Sigmoid colon (tissue), 7 donors: ENCODE results near the gene SLC22A2. TPM values are rescaled to one million over a fixed set of nuclear protein-coding genes. Genes with fewer than 3 reads are reported as not detected.

Experiments used
- DNase-seq: peaks from one replicate; pipeline ENCODE4 v3.0.0-alpha.2; 2019
- H3K27ac ChIP-seq, 4 donors: fragments of 200-600 bp; sonication (generic); one replicate each; pipeline ENCODE4 v1.5.1; 2016 to 2019; ENCODE audit warnings: mild to moderate bottlenecking in 1 of 4
- H3K27me3 ChIP-seq, 3 donors: fragments of 200-600 bp; sonication (generic); one replicate each; pipeline ENCODE4 v1.5.1; 2019; ENCODE audit warnings: mild to moderate bottlenecking in 1 of 3
- H3K36me3 ChIP-seq, 4 donors: fragments of 200-600 bp; sonication (generic); one replicate each; pipeline ENCODE4 v1.5.1; 2016 to 2019
- H3K4me1 ChIP-seq, 4 donors: fragments of 200-600 bp; sonication (generic); one replicate each; pipeline ENCODE4 v1.5.1; 2017 to 2019
- H3K4me3 ChIP-seq, 4 donors: fragments of 200-600 bp; sonication (generic); one replicate each; pipeline ENCODE4 v1.5.1; 2017 to 2019; ENCODE audit warnings: mild to moderate bottlenecking in 2 of 4, moderate library complexity in 1 of 4
- H3K9me3 ChIP-seq, 4 donors: fragments of 200-600 bp in 3 of 4; sonication (generic) in 3 of 4; one replicate each; pipeline versions ENCODE4 v1.5.1 to v1.6.1; 2013 to 2019
- CTCF ChIP-seq, 4 experiments: fragments of 450-650 bp in 3 of 4; fragments of 200-600 bp in 1 of 4; IDR thresholded peaks; one replicate each; pipeline ENCODE4 v1.5.1; 2016 to 2019; ENCODE audit warnings: antibody characterized with exemption in 4 of 4, mild to moderate bottlenecking in 3 of 4, moderate library complexity in 2 of 4
- EP300 ChIP-seq, 4 donors: sonication (generic); formaldehyde crosslinking; IDR thresholded peaks; one replicate each; pipeline ENCODE4 v1.6.1; 2017; ENCODE audit warnings: antibody characterized with exemption in 4 of 4
- POLR2A ChIP-seq, 2 donors: fragments of 450-650 bp; IDR thresholded peaks; one replicate each; pipeline ENCODE4 v1.6.1; 2016; ENCODE audit warnings: antibody characterized with exemption in 2 of 2, mild to moderate bottlenecking in 2 of 2, moderate library complexity in 2 of 2
- POLR2AphosphoS5 ChIP-seq, 4 donors: sonication (generic); formaldehyde crosslinking; IDR thresholded peaks; one replicate each; pipeline ENCODE4 v1.6.1; 2017; ENCODE audit warnings: antibody characterized with exemption in 4 of 4
- WGBS, 2 donors: extraction: QIAGEN DNeasy Blood & Tissue Kit; methylation state at CpG; one replicate each; pipeline ENCODE4 v1.1.7; 2013; 5-methylcytosine and 5-hydroxymethylcytosine counted together
- intact Hi-C: fragments of 100-400 bp; cut with DNase I; formaldehyde crosslinking; loops from one replicate; pipeline ENCODE4 v1.15.1; 2023
- polyA plus RNA-seq, 3 donors: library from polyadenylated mRNA; stranded (reverse); fragments of 200-250 nt; gene quantifications; one replicate each; pipeline ENCODE4 v1.2.3, GENCODE V29; 2013
- total RNA-seq, 4 donors: library from RNA; depleted of rRNA; stranded (reverse); fragments of >200 nt; gene quantifications; one replicate each; pipeline ENCODE4 v1.1.0, GENCODE V29; 2016
- donor health status: healthy with polysubstance abuse.
- donor health status: Bipolar disorder and iron deficiency.
- donor health status: healthy.

SLC22A2 gene
- total and polyA plus RNA-seq, 7 donors, result 0.27 to 0.99 (median 0.32) TPM; not detected in 3

- Histone ChIP-seq H3K27ac (no peak overlapping the region), H3K4me1 (peaks cover 0 to 13% (median 12%) of the 10 kb centered on the region in 4 donors), H3K36me3 (no peaks in the 10 kb centered on the region), H3K27me3 (no peaks in the 10 kb centered on the region), H3K4me3 (no peak overlapping the region), H3K9me3 (no peaks in the 10 kb centered on the region)
- intact Hi-C loops, result no loop called here
- no peak for TF ChIP-seq CTCF (IDR thresholded peaks at IDR 0.05)
- no peak for TF ChIP-seq POLR2AphosphoS5 (IDR thresholded peaks at IDR 0.05)
- no peak for TF ChIP-seq EP300 (IDR thresholded peaks at IDR 0.05)
- TF ChIP-seq POLR2A (IDR thresholded peaks at IDR 0.05), result no peak
- WGBS, 2 donors, result 74 to 79% methylated on average over 9 of the region's 9 CpGs
- no peak for DNase-seq
These were observed 84.7 kb downstream of the SLC22A2 start for GRCh38 chr6:160173806-160174527.

GRCh38 chr6:160172704-160173103 lies 85.9 kb downstream of the SLC22A2 start:
- no peaks in the 10 kb centered on the region for H3K36me3 ChIP-seq
- no peak overlapping the region for H3K4me3 ChIP-seq
- H3K9me3 ChIP-seq, result no peaks in the 10 kb centered on the region
- H3K27ac ChIP-seq, result peak overlapping the region in 2 of 4 donors; percentile 20 to 27
- DNase-seq, result peak; percentile 74
- H3K27me3 ChIP-seq, result no peaks in the 10 kb centered on the region
- peaks cover 0 to 20% (median 15%) of the 10 kb centered on the region in 4 donors for H3K4me1 ChIP-seq
- TF ChIP-seq POLR2A (IDR thresholded peaks at IDR 0.05) (no peak), POLR2AphosphoS5 (IDR thresholded peaks at IDR 0.05) (peak; percentile 48 to 76 (median 72)), CTCF (IDR thresholded peaks at IDR 0.05) (no peak), EP300 (IDR thresholded peaks at IDR 0.05) (peak in 3 of 4 donors; percentile 35 to 68 (median 53))
- intact Hi-C loops, result no loop called here
- WGBS, 2 donors, result 82 to 90% methylated on average over 5 of the region's 5 CpGs

- no peak overlapping the region for H3K4me3 ChIP-seq
- intact Hi-C loops, result loop anchor here (2.0 kb wide), 1 partner anchor 29 kb away; no protein-coding TSS in a partner anchor
- no peaks in the 10 kb centered on the region for H3K9me3 ChIP-seq
- H3K4me1 ChIP-seq, result peaks cover 0 to 22% (median 15%) of the 10 kb centered on the region in 4 donors
- H3K36me3 ChIP-seq, result no peaks in the 10 kb centered on the region
- no peak for DNase-seq
- H3K27me3 ChIP-seq, result no peaks in the 10 kb centered on the region
- 71 to 79% methylated on average over 6 of the region's 6 CpGs for WGBS, 2 donors
- peak overlapping the region in 3 of 4 donors; percentile 63 to 68 (median 64) for H3K27ac ChIP-seq
- TF ChIP-seq CTCF (IDR thresholded peaks at IDR 0.05) (no peak), POLR2AphosphoS5 (IDR thresholded peaks at IDR 0.05) (peak in 3 of 4 donors; percentile 23 to 44 (median 23)), EP300 (IDR thresholded peaks at IDR 0.05) (no peak), POLR2A (IDR thresholded peaks at IDR 0.05) (no peak)
These were observed 88.5 kb downstream of the SLC22A2 start for GRCh38 chr6:160170018-160170680.

GRCh38 chr6:160167604-160168399 lies 90.8 kb downstream of the SLC22A2 start:
- peaks cover 0 to 22% (median 15%) of the 10 kb centered on the region in 4 donors for H3K4me1 ChIP-seq
- 15 to 62% methylated on average over 7 of the region's 7 CpGs for WGBS, 2 donors
- intact Hi-C loops, result no loop called here
- no peak overlapping the region for H3K4me3 ChIP-seq
- TF ChIP-seq EP300 (IDR thresholded peaks at IDR 0.05), result no peak
- TF ChIP-seq CTCF (IDR thresholded peaks at IDR 0.05), result no peak
- no peak for TF ChIP-seq POLR2A (IDR thresholded peaks at IDR 0.05)
- TF ChIP-seq POLR2AphosphoS5 (IDR thresholded peaks at IDR 0.05), result no peak
- no peak overlapping the region for H3K27ac ChIP-seq
- H3K36me3 ChIP-seq, result no peaks in the 10 kb centered on the region
- H3K27me3 ChIP-seq, result no peaks in the 10 kb centered on the region
- no peaks in the 10 kb centered on the region for H3K9me3 ChIP-seq
- DNase-seq, result no peak

Other genes starting within 250 kb of the SLC22A2 start
- 1 to 10 TPM in 2 of 4 donors, under 1 TPM in 1, not detected in 1; 0.99 to 1.9 (median 1.1) TPM for gene SLC22A1, start 137.0 kb downstream of the SLC22A2 start, total RNA-seq
- under 1 TPM in 1 of 3 donors, not detected in 2; 0.58 TPM for gene SLC22A1, start 137.0 kb downstream of the SLC22A2 start, polyA plus RNA-seq
- 10 to 100 TPM; 13.6 to 26.3 (median 19.3) TPM for gene SLC22A3, start 89.6 kb upstream of the SLC22A2 start, total RNA-seq
- 1 to 10 TPM in 1 of 3 donors, under 1 TPM in 2; 0.23 to 3.3 (median 0.60) TPM for gene SLC22A3, start 89.6 kb upstream of the SLC22A2 start, polyA plus RNA-seq